Stimulated activated CD8-positive, alpha-beta memory T cell treated with anti-CD3 and anti-CD28 coated beads, Interleukin-15, amount 100 ng/mL, for 24 hours (primary cell): ENCODE measurements around the gene IL17RC.
A peak's percentile ranks its signal among the peaks of the same experiment; 100 is the strongest.
"Not testable (repeated sequence)": the region's sequence is repeated elsewhere in the genome, so short reads cannot be mapped to it uniquely, and the experiment has no call there.

ENCODE experiments used
- DNase-seq: peaks from one replicate; pipeline ENCODE4 v3.0.0-alpha.2; 2020; ENCODE audit warnings: low read depth

The IL17RC gene

DNA sequence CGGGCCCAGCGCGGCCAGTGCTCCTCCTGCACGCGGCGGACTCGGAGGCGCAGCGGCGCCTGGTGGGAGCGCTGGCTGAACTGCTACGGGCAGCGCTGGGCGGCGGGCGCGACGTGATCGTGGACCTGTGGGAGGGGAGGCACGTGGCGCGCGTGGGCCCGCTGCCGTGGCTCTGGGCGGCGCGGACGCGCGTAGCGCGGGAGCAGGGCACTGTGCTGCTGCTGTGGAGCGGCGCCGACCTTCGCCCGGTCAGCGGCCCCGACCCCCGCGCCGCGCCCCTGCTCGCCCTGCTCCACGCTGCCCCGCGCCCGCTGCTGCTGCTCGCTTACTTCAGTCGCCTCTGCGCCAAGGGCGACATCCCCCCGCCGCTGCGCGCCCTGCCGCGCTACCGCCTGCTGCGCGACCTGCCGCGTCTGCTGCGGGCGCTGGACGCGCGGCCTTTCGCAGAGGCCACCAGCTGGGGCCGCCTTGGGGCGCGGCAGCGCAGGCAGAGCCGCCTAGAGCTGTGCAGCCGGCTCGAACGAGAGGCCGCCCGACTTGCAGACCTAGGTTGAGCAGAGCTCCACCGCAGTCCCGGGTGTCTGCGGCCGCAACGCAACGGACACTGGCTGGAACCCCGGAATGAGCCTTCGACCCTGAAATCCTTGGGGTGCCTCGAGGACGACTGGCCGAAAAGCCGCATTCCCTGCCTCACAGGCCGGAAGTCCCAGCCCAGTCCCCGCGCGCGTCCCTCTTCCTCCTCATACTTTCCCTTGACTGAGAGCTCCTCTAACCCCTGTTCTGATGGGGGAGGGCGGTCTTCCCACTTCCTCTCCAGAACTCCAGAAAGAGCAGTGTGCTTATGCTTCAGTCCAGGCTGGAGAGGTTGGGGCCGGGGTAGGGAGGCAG, 1.4 kb upstream of the IL17RC start:
- DNase-seq = no peak

DNA sequence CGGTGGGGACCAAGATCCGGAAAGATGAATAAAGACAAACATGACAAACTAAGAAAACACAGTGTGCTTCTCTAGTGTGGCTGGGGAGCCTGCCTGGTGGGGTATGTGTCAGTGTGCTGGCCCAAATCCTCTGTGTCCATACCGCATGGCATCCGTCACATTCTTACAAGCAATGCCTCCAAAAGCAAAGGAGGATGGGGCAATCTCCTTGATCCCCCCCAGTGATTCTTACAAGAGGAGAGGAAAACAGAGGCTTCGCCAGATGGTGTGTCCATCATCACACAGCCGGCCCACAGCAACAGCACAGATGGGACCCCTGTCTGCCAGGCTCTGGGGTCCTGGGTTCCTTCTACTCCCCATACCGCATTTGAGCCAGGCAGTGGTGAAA, 558 bp upstream of the IL17RC start:
- DNase-seq = no peak

DNA sequence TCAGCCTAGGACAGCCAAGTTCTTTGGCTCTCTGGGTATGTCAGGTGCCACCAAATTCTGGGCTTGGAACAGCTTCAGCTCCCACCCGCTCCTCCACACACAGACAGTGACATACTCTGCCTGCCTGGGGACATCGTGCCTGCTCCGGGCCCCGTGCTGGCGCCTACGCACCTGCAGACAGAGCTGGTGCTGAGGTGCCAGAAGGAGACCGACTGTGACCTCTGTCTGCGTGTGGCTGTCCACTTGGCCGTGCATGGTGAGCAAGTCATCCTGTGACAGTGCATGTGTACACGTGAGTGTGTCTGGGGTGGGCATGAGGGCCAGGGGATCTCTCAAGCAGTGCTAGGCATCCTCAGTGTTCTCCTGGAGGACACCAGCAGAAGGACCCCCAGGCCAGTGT, 922 bp downstream of the IL17RC start:
- DNase-seq = no peak

DNA sequence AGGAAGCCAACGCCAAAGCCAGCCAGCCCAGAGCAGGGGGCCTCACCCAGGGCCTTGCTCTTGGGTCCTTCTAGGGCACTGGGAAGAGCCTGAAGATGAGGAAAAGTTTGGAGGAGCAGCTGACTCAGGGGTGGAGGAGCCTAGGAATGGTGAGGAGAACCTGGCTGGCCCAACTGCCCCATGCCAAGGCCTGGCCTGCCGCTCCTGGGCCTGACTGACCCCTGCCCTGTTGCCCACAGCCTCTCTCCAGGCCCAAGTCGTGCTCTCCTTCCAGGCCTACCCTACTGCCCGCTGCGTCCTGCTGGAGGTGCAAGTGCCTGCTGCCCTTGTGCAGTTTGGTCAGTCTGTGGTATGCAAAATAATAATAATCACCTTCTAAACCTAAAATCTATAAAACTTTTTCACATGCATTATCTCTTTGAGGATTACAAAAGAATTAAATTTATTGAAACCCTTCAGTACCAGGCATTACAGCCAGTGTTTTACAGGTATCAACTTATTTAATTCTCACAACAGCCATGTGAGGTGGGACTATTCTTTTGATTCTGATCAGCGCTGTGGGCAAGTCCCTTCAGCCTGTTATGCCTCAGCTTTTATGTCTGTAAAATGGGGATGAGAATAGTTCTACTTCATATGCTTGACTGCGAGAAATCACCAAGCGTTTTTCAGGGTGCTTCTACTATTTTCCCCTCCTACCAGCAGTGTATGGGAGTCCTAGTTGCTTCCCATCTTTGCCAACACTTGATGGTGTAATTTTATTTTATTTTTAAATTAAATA, 1.6 kb downstream of the IL17RC start:
- no peak for DNase-seq

DNA sequence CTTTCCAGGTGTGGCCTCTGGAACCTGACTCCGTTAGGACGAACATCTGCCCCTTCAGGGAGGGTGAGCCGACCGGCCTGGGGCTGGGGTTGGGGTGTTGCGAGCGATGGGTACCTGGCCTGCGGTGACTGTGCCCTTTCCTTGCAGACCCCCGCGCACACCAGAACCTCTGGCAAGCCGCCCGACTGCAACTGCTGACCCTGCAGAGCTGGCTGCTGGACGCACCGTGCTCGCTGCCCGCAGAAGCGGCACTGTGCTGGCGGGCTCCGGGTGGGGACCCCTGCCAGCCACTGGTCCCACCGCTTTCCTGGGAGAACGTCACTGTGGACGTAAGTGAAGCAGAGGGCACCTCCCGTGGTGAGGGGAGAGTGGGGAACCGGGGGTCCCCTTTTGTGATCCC, 11.3 kb downstream of the IL17RC start:
- no peak for DNase-seq

DNA sequence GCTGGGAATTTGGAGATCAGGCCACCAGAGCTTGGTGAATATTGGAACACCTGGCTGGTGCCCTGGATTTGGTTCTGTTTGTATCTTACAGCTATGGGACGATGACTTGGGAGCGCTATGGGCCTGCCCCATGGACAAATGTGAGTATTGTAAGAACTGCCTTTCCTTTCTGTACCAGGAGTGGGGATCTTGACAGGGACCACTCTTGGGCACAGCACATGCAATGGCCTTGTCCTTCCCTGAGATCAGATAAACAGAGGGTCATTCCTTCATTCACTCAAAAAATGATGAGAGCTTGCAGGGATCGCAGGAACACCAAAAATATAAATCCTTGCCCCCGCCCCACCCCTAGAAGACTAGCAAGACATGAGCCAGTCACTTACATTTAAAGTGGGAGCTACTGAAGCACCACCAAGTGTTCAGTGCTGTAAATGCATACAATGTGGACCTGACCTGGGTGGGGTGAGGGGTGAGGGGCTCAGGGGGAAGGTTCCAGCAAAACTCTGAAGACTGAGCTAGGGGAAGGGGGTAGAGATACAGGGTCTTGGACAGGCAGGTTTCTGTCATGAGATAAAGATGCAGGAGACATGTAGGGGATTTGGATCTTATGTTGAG, 14.0 kb downstream of the IL17RC start:
- no peak for DNase-seq

DNA sequence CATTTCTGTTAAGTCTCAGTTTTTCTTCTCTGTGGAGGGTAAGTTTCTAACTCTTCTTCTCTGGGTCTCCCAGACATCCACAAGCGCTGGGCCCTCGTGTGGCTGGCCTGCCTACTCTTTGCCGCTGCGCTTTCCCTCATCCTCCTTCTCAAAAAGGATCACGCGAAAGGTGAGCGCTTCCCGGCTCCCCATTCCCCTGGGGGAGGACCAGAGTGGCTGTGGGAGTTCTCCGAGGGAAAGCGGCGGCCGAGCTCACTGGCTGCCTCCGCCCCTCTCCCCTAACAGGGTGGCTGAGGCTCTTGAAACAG, 15.6 kb downstream of the IL17RC start:
- DNase-seq = no peak

DNA sequence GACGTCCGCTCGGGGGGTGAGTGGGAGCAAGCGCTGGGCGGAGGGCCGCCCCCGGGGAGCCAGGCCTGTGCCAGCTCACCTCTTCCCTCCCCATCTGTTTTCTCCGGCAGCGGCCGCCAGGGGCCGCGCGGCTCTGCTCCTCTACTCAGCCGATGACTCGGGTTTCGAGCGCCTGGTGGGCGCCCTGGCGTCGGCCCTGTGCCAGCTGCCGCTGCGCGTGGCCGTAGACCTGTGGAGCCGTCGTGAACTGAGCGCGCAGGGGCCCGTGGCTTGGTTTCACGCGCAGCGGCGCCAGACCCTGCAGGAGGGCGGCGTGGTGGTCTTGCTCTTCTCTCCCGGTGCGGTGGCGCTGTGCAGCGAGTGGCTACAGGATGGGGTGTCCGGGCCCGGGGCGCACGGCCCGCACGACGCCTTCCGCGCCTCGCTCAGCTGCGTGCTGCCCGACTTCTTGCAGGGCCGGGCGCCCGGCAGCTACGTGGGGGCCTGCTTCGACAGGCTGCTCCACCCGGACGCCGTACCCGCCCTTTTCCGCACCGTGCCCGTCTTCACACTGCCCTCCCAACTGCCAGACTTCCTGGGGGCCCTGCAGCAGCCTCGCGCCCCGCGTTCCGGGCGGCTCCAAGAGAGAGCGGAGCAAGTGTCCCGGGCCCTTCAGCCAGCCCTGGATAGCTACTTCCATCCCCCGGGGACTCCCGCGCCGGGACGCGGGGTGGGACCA, 16.1 kb downstream of the IL17RC start:
- peak; percentile 62 for DNase-seq

DNA sequence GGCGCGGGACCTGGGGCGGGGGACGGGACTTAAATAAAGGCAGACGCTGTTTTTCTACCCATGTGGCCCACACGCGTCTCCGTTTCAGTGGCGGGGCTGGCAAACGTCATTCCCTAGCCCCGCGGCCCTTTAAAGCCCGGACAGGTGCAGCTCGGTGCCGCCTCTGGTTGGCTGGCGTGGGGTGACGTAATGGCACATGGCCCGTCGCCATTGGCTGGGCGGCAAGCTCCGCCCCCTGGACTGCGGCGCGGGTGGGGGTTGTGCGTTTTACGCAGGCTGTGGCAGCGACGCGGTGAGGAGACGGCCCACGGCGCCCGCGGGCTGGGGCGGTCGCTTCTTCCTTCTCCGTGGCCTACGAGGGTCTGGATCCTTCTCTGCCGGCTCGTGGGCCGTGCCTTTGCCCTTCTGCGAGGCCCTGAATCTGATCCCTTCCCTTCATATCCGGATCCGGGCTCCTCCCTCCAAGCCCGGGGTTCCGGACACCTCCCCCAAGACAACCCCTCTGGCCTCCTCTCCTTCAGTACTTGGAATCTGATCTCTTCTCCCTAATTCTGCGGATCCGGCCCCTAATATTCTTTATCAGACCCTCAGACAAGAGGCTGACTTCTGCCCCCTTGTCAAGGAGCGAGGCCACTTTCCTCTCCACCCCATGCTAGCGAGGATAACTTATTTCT, 16.8 kb downstream of the IL17RC start, which contains the start of gene CRELD1:
TSS of gene CRELD1 (plus strand) at position 274 of the 674 bp plus-strand sequence. CDS start 605 bp downstream, outside the sequence.
- peak; percentile 95 for DNase-seq

DNA sequence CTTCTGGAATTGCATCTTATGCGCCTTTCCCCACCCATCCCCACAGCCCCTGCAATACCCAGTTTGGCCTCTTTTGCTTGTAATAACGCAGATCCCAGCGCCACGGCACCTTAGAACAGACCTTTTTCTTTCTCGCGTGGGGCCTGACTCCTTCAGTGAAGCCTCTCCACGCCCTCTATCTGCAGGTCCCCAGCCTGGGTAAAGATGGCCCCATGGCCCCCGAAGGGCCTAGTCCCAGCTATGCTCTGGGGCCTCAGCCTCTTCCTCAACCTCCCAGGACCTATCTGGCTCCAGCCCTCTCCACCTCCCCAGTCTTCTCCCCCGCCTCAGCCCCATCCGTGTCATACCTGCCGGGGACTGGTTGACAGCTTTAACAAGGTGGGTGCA, 17.3 kb downstream of the IL17RC start:
- no peak for DNase-seq

DNA sequence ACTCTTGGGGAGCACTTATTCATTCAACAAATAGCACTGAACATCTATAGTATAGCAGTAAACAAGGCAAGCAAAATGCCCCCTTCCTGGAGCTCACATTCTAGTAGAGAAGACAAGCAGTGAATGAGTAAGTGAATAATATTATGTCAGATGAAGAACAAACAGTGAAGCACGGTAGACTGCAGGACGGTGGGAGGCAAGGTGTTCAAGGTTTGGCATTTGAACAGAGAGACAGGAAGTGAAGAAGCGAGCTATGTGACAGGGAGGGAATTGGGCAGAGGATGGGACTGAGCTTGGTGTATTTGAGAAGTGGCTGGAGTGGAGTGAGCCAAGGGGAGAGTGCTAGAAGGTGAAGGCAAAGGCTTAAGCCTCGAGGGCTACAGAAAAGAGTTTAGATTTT, 18.1 kb downstream of the IL17RC start:
- no peak for DNase-seq

DNA sequence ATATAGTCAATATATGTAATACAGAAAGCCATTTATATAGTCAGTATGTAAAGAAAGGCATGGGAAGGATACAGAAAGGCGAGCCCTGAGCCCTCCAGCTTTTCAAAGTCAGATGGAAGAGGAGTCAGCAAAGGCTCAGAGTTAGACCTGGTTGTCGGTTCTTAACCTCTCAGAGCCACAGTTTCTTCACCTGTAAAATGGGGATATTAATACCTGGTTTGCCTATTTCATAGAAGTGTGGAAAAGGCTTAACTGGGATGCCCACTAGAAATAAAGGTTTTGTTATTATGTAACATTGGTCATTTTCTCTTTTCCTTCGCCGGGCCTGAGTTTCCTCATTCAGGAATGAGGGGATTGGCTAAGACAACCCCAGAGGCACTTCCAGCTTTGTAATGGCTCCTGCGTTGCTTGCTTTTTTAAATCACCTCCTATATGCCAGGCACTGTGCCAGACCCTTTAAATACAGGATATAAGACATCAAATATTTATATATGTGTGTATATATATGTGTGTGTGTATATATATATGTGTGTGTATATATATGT, 19.1 kb downstream of the IL17RC start:
- DNase-seq = no peak

DNA sequence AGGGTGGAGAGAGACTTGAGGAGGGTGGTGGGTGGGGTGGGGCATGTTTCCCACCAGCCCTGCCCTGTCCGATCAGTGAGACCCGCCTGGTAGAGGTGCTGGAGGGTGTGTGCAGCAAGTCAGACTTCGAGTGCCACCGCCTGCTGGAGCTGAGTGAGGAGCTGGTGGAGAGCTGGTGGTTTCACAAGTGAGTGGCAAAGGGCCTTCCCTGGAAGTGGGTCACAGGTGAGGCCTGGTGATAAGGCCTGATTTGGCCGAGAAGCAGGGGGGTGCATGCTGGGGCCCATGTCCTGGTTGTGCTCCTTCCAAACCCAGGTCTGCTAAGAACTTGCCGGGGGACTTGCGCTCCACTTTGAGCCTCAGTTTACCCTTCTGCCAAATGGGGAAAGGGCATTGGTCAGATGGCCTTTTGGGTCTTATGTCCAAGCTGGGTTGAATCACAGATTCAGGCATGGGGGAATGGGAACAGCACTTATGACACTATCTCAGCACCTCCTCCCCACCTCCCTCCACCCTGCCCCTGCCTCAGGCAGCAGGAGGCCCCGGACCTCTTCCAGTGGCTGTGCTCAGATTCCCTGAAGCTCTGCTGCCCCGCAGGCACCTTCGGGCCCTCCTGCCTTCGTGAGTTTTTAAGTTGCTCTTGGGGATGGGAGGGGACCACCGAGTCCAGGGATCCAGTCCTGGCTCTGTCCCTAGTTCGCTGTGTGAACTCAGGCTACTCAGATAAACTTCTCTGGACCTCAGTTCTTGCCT, 20.8 kb downstream of the IL17RC start:
- DNase-seq = no peak

DNA sequence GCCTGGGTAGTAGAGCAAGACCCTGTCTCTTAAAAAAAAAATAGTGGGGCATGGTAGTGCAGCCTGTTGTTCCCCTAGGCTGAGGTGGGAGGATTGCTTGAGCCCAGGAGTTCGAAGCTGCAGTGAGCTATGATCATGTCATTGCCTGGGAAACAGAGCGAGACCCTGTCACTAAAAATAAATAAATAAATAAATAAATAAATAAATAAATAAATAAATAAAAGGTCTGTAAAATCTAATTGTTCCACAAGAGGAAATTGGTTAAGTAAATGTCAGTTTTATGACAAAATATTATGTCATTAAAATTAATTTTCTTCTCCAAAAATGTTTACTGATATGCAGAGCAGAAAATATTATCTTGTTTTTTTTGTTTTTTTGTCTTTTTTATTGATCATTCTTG, 22.1 kb downstream of the IL17RC start:
- no peak for DNase-seq

DNA sequence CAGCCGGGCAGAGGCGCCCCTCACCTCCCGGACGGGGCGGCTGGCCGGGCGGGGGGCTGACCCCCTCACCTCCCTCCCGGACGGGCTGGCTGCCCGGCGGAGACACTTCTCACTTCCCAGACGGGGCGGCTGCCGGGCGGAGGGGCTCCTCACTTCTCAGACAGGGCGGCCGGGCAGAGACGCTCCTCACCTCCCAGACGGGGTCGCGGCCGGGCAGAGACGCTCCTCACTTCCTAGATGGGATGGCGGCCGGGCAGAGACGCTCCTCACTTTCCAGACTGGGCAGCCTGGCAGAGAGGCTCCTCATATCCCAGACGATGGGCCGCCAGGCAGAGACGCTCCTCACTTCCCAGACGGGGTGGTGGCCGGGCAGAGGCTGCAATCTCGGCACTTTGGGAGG, 23.0 kb downstream of the IL17RC start:
- not testable (repeated sequence) for DNase-seq

DNA sequence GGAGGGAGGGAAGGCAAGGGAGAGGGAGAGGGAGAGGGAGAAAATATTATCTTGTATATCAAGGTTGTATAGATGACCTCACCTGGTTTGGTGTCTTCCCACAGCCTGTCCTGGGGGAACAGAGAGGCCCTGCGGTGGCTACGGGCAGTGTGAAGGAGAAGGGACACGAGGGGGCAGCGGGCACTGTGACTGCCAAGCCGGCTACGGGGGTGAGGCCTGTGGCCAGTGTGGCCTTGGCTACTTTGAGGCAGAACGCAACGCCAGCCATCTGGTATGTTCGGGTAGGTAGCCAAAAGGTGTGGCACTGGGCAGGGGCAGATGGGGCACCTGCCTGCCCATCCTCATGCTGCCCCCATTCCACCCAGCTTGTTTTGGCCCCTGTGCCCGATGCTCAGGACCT, 23.8 kb downstream of the IL17RC start:
- DNase-seq = no peak

DNA sequence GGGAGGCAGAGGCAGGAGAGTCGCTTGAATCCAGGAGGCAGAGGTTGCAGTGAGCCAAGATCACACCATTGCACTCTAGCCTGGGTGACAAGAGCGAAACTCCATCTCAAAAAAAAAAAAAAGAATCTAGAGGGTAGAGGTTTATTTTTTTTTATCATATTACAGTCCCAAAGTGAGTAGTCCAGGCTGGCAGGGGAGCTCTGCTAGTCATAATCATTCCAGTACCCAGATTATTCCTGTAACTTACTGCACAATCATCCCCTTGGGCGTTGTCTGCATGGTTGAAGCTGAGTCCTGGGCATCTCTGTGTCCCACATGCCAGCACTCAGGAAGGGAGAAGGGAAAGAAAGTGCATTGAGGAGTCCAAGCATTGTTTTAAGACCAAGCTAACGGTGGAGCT, 25.3 kb downstream of the IL17RC start:
- no peak for DNase-seq

DNA sequence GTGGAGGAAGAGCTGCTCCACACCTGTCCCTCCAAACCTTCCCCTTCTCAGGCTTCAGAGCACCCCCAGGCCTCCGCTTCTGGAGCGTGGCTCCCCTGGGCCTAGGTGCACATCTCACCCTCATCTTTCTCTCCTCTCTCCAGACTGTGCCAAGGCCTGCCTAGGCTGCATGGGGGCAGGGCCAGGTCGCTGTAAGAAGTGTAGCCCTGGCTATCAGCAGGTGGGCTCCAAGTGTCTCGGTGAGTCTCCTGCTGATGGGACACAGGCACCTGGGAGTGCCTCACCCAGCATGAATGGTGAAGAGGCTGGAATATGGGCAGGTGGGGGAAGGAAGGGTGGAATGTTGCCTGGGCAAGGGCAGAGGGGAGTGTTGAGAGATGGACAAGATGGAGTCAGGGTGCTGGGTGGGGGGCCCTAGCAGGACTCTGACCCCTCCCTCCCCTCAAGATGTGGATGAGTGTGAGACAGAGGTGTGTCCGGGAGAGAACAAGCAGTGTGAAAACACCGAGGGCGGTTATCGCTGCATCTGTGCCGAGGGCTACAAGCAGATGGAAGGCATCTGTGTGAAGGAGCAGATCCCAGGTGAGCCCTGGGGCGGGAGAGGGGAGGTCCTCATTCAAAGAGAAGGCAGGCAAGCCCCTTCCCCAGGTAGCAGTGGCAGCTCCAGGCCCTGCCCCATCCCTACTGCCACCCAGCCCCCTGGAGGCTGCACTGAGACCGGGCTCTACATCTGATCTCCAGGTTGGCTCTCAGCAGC, 26.2 kb downstream of the IL17RC start:
- DNase-seq = no peak

DNA sequence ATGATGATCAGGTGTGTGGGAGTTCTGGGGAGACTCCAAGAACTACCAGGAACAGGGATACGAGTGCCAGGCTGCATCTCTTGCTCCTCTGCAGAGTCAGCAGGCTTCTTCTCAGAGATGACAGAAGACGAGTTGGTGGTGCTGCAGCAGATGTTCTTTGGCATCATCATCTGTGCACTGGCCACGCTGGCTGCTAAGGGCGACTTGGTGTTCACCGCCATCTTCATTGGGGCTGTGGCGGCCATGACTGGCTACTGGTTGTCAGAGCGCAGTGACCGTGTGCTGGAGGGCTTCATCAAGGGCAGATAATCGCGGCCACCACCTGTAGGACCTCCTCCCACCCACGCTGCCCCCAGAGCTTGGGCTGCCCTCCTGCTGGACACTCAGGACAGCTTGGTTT, 27.4 kb downstream of the IL17RC start:
- no peak for DNase-seq

DNA sequence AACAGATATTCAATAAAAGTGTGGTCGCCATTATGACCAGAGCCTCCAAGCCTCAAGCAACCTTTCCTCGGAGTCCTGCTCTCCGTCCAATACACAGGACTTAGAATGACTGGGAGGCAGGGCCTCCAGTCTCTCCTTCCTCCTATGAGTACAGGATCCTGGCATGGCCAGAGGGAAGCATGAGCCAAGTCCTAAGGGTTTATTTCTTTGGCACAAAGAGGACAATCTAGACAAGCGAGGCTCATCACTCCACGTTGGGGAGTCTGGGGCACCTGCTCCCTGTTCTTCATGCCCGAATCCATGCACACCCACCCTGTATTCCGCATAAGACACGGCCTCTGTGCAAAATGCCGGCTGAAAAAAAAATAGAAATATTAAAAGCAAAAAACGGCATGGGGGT, 28.5 kb downstream of the IL17RC start:
- DNase-seq = no peak
